Pancreas (tissue), 10 donors: Measurements from ENCODE around the gene CTIF. TPM values are rescaled to one million over a fixed set of nuclear protein-coding genes. Genes with fewer than 3 reads are reported as not detected.

Experiments used
- ATAC-seq, 4 donors: fragments of 200-7000 bp; cut with Tn5 transposase; one replicate each; pipeline versions ENCODE4 v1.8.0 to v1.9.1; 2020; ENCODE audit warnings: mild to moderate bottlenecking in 4 of 4, moderate library complexity in 4 of 4
- DNase-seq, 6 donors: peaks; one replicate each; pipeline ENCODE4 v3.0.0-alpha.2; 2020
- FAIRE-seq: peaks from 2 replicates; lab custom pipeline; 2012; peaks lifted over from hg19 to GRCh38; lab: Jason Lieb, UNC
- H3K27ac ChIP-seq, 4 donors: fragments of 200-600 bp; sonication (generic); 1 replicate in 3 of 4; 2 replicates in 1 of 4; pipeline versions ENCODE4 v1.5.0 to v1.8.0; 2020
- H3K27me3 ChIP-seq, 4 donors: fragments of 200-600 bp; one replicate each; pipeline ENCODE4 v1.8.0; 2021
- H3K36me3 ChIP-seq, 3 donors: fragments of 200-600 bp; sonication (generic) in 1 of 3; one replicate each; pipeline versions ENCODE4 v1.5.0 to v1.8.0; 2020 to 2021
- H3K4me1 ChIP-seq, 3 donors: fragments of 200-600 bp; one replicate each; pipeline ENCODE4 v1.8.0; 2021
- H3K4me3 ChIP-seq, 4 donors: fragments of 200-600 bp; sonication (generic) in 2 of 4; one replicate each; pipeline versions ENCODE4 v1.5.0 to v1.8.0; 2020 to 2021
- H3K9me3 ChIP-seq, 4 donors: fragments of 200-600 bp; one replicate each; pipeline ENCODE4 v1.8.0; 2021
- CTCF ChIP-seq, 4 donors: fragments of 200-600 bp; sonication (generic) in 3 of 4; IDR thresholded peaks; one replicate each; pipeline versions ENCODE4 v1.5.0 to v1.8.0; 2021; ENCODE audit warnings: antibody characterized with exemption in 4 of 4
- WGBS, 2 donors: extraction: QIAGEN DNeasy Blood & Tissue Kit; methylation state at CpG; one replicate each; pipeline ENCODE4 v1.1.7; 2013; 5-methylcytosine and 5-hydroxymethylcytosine counted together
- intact Hi-C, 3 donors: fragments of 100-400 bp; cut with DNase I; formaldehyde crosslinking; loops; one replicate each; pipeline versions ENCODE4 v1.11.1 to v1.14.2; 2022
- polyA plus RNA-seq, 2 donors: library from polyadenylated mRNA; stranded (reverse); fragments of 200-250 nt; gene quantifications; one replicate each; pipeline ENCODE4 v1.2.3, GENCODE V29; 2013
- total RNA-seq, 6 donors: library from RNA; stranded (reverse); fragmentation: NEBNext Ultra II Directional in 4 of 6; extraction: Animal tissue kit (Norgen Biotek cat#: 25700) in 4 of 6; gene quantifications; one replicate each; pipeline versions ENCODE4 v1.2.1 to v1.2.4, GENCODE V29; 2021 to 2023
- donor health status: healthy with polysubstance abuse.
- donor health status: DM: no; HTN: no; CAD: no; lungs with moderate emphysema.
- donor health status: DM: no; HTN: no; CAD: no.
- donor health status: control.
- donor health status: control.
- donor health status: Bipolar disorder and iron deficiency.
- donor health status: DM: yes; HTN: yes; CAD: no.
- donor health status: DM: no; HTN: no; CAD: no.
- donor health status: DM: no; HTN: no; CAD: no.
- donor health status: DM: yes; HTN: yes; CAD: no.

The CTIF gene
- total and polyA plus RNA-seq, 8 donors, result 15.1 to 27.4 (median 16.7) TPM

DNA sequence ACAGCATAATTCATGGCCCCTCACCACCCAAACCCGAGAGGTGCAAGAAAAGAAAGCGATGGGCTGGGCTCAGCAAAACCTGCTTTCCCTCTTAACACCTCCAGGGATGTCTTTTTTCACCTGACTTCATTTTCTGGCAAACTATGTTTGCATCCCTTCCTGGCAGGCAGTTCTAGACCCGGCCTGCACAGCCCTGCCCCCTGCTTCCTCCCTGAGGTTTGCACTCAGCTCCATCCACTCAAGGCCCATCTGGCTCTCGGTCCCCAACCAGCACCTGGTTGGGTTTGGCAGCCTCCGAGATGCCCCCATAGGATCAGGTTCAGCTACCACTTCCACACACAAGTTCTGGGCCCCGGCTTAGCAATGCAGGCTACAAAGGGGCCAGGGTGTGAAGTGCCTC is 226.2 kb downstream of the CTIF start:
- FAIRE-seq (no peak), ATAC-seq (no peak), DNase-seq (no peak)
- Histone ChIP-seq H3K9me3 (no peaks in the 10 kb centered on the region), H3K4me3 (no peak overlapping the region), H3K27ac (no peak overlapping the region), H3K4me1 (no peaks in the 10 kb centered on the region), H3K27me3 (no peaks in the 10 kb centered on the region), H3K36me3 (no peaks in the 10 kb centered on the region)
- WGBS, 2 donors, result 80 to 82% methylated on average over 6 of the region's 6 CpGs
- intact Hi-C loops, result no loop called here
- TF ChIP-seq CTCF (IDR thresholded peaks at IDR 0.05), result no peak

DNA sequence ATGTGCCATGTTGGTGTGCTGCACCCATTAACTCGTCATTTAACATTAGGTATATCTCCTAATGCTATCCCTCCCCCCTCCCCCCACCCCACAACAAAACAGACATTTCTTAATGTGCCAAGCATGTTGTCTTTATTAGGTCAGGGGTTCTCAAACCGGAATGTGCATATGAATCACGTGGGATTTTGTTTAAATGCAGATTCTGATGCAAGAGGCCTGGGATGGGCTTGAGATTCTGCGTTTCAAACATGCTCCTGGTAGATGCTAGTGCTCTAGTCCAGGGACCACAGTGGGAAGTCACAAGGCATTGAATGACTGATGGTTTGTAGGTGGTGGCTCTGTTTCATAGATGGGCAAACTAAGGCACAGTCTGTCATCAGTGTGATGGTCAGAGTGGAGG is 227.2 kb downstream of the CTIF start:
- intact Hi-C loops, result no loop called here
- Histone ChIP-seq H3K27me3 (no peaks in the 10 kb centered on the region), H3K9me3 (no peaks in the 10 kb centered on the region), H3K4me1 (no peaks in the 10 kb centered on the region), H3K36me3 (no peaks in the 10 kb centered on the region), H3K4me3 (no peak overlapping the region), H3K27ac (no peak overlapping the region)
- WGBS, 2 donors, result 79 to 87% methylated on average over 3 to 4 of the region's 4 CpGs
- DNase-seq, result no peak
- no peak for FAIRE-seq
- no peak for TF ChIP-seq CTCF (IDR thresholded peaks at IDR 0.05)
- no peak for ATAC-seq

- no peak overlapping the region for H3K27ac ChIP-seq
- no peak for ATAC-seq
- H3K36me3 ChIP-seq, result no peaks in the 10 kb centered on the region
- intact Hi-C loops, result no loop called here
- H3K9me3 ChIP-seq, result no peaks in the 10 kb centered on the region
- H3K4me3 ChIP-seq, result no peak overlapping the region
- TF ChIP-seq CTCF (IDR thresholded peaks at IDR 0.05), result no peak
- no peaks in the 10 kb centered on the region for H3K27me3 ChIP-seq
- 87 to 89% methylated on average over 10 of the region's 10 CpGs for WGBS, 2 donors
- no peak for DNase-seq
- H3K4me1 ChIP-seq, result no peaks in the 10 kb centered on the region
- FAIRE-seq, result no peak
Observed at GRCh38 chr18:48766487-48766886, 227.7 kb downstream of the CTIF start.

- Histone ChIP-seq H3K27me3 (no peaks in the 10 kb centered on the region), H3K9me3 (no peaks in the 10 kb centered on the region), H3K4me3 (no peak overlapping the region), H3K36me3 (no peaks in the 10 kb centered on the region), H3K4me1 (no peaks in the 10 kb centered on the region), H3K27ac (no peak overlapping the region)
- ATAC-seq (peak in 1 of 4 donors; percentile 31), DNase-seq (no peak), FAIRE-seq (no peak)
- TF ChIP-seq CTCF (IDR thresholded peaks at IDR 0.05), result no peak
- WGBS, 2 donors, result 80 to 82% methylated on average over 10 of the region's 10 CpGs
- intact Hi-C loops, result no loop called here
Observed at GRCh38 chr18:48767090-48767690, 228.4 kb downstream of the CTIF start.

DNA sequence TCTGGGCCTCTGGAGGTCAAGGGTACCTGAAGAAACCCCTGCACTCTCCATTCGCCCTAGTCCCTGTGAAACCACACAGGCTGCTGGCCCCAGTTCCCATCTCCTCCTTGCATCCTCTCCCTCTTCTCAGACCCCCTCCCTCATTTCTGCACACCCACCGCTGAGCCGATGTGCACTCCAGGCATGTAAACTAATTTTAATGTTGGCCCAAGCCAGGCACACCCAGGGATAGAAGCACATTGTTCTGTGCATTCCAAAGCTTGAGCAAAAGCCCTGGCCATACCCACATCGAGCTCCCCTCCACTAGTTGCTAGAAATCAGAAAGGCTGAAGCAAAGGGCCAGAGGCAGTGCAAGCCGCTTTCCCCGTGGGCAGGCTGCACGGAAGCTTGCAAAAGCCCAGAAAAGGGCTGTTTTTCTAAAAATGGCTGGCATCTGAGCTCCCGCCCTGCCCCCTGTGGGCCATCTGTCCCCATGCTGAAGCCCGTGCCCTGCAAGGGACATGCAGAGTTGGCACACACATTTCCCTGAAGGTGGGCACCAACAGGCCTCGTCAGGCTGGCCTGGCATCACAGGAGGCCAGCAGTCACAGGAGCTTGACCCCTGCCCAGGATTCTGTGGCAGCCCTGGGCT is 230.3 kb downstream of the CTIF start:
- Histone ChIP-seq H3K27me3 (no peaks in the 10 kb centered on the region), H3K36me3 (no peaks in the 10 kb centered on the region), H3K4me3 (no peak overlapping the region), H3K9me3 (no peaks in the 10 kb centered on the region), H3K27ac (no peak overlapping the region), H3K4me1 (no peaks in the 10 kb centered on the region)
- TF ChIP-seq CTCF (IDR thresholded peaks at IDR 0.05), result no peak
- intact Hi-C loops, result no loop called here
- peak in 1 of 6 donors; percentile 41 for DNase-seq
- no peak for FAIRE-seq
- ATAC-seq, result no peak
- WGBS, 2 donors, result 87% methylated on average over 10 of the region's 10 CpGs
